ENCODE results near the gene SYT6. TPM values are rescaled to one million over a fixed set of nuclear protein-coding genes. Genes with fewer than 3 reads are reported as not detected.

The SYT6 gene
- polyA plus RNA-seq, 3 donors, result 0.01 TPM; not detected in 2

DNA sequence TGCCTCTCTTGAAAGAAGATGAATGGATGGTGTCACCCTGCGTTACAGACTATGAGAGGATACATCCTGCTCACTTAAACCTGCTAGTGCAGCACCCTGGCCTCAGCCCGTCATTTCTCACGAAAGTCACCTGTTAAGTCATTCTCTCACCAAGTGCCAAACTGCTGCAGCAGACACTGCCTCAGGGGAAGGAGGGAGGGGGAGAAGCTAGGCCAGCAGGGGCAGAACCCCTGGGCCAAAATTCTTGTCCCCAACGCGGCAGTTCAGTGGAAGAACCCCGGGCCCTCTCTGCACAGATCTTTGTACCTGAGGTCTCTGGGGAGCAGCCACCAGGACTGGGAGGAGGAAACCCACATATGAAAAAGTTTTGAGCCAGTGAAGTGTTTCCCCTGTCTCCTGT is 37.6 kb downstream of the SYT6 start:
- intact Hi-C loops (cut with micrococcal nuclease), result no loop called here
- peaks cover 0 to 5% (median 2%) of the 10 kb centered on the region in 3 donors for H3K27me3 Mint-ChIP-seq (ENCODE audit: low read depth in 3 of 3)
- 78% methylated on average over 3 of the region's 6 CpGs for WGBS (ENCODE audit: insufficient coverage)
- DNase-seq, result no peak
- H3K9me3 ChIP-seq (replicated peaks in 1 of 2; ENCODE audit: control insufficient read depth in 1 of 2, insufficient read depth in 1 of 2, low read length in 2 of 2), result no peaks in the 10 kb centered on the region
- H3K4me3 Mint-ChIP-seq, result no peak overlapping the region
- H3K27me3 ChIP-seq (ENCODE audit: control insufficient read depth in 2 of 2, insufficient read depth in 2 of 2, low read length in 2 of 2), result no peaks in the 10 kb centered on the region
- H3K4me2 ChIP-seq (replicated peaks; ENCODE audit: extremely low read depth, low read length, poor library complexity, severe bottlenecking), result no peak overlapping the region
- TF ChIP-seq, protein P1, sequence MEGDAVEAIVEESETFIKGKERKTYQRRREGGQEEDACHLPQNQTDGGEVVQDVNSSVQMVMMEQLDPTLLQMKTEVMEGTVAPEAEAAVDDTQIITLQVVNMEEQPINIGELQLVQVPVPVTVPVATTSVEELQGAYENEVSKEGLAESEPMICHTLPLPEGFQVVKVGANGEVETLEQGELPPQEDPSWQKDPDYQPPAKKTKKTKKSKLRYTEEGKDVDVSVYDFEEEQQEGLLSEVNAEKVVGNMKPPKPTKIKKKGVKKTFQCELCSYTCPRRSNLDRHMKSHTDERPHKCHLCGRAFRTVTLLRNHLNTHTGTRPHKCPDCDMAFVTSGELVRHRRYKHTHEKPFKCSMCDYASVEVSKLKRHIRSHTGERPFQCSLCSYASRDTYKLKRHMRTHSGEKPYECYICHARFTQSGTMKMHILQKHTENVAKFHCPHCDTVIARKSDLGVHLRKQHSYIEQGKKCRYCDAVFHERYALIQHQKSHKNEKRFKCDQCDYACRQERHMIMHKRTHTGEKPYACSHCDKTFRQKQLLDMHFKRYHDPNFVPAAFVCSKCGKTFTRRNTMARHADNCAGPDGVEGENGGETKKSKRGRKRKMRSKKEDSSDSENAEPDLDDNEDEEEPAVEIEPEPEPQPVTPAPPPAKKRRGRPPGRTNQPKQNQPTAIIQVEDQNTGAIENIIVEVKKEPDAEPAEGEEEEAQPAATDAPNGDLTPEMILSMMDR (IDR thresholded peaks at IDR 0.05), result no peak
- H3K4me1 ChIP-seq (ENCODE audit: control insufficient read depth in 1 of 2, insufficient read depth in 2 of 2, low read length in 2 of 2), result peaks cover 66 to 73% of the 10 kb centered on the region in 2 donors
- H3K36me3 Mint-ChIP-seq, result peaks cover 3 to 5% of the 10 kb centered on the region in 2 donors
- H2AFZ ChIP-seq (ENCODE audit: insufficient read depth, low read depth, low read length, poor library complexity, severe bottlenecking), result peak overlapping the region; percentile 19
- H3K27ac Mint-ChIP-seq, result peak overlapping the region in 2 of 7 donors; percentile 38 to 60
- H3K27ac ChIP-seq (ENCODE audit: low read depth in 1 of 2, low read length in 2 of 2), result peak overlapping the region in 1 of 2 donors; percentile 97
- H3K9ac ChIP-seq (ENCODE audit: insufficient read depth, low read length, poor library complexity, severe bottlenecking), result no peak overlapping the region
- H3K79me2 ChIP-seq (ENCODE audit: insufficient read depth, low read length), result no peaks in the 10 kb centered on the region
- no peaks in the 10 kb centered on the region for H4K20me1 ChIP-seq (ENCODE audit: insufficient read depth, low read length)
- peaks cover 0 to 4% (median 0%) of the 10 kb centered on the region in 7 donors for H3K9me3 Mint-ChIP-seq
- H3K4me1 Mint-ChIP-seq, result peaks cover 71% of the 10 kb centered on the region
- no peak overlapping the region for H3K4me3 ChIP-seq (replicated peaks in 1 of 3; ENCODE audit: low read depth in 2 of 3, low read length in 3 of 3)
- H3K36me3 ChIP-seq (replicated peaks in 1 of 2; ENCODE audit: control insufficient read depth in 1 of 2, insufficient read depth in 2 of 2, low read length in 2 of 2), result no peaks in the 10 kb centered on the region

DNA sequence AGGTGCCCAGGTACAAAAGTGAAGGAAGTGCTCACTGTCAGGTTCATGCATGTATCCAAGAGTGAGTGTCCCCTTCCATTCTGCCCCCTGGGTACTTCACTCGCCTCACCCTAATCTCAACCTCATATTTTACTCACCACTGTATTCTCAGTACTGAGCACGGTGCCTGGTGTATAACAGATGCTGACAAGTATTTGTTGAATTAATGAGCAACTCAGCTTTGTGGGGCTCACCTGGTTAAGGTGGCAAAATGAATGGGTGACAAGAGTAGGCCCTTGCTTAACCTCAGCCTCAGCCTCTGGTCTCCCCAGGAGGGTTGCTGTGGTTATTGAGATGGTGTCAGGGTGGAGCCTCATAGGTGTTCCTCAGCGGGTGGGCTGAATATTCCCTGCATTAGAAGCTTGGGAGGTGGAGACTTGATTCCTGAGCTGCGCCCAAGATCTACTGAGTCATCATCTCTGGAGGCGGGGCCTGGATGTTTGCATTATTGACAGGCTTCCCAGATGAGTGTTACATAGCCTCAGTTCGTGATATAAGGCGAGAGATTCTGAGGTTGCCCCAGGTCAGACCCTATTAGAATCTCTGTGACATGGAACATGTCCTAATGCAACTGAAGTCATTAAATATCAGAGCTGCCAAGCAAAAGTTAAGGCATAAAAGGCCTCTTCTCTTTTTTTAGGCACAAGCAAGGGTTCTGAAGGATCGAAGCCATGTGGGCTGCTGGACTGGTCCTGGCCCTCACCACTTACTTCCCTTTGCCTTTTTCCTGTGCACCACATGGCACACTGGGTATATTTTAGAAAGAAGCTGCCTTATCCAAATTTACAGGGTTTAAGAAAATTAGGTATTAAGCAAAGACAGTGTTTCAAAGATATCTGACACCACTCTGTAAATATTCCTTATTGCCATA is 39.2 kb downstream of the SYT6 start:
- no peaks in the 10 kb centered on the region for H4K20me1 ChIP-seq (ENCODE audit: insufficient read depth, low read length)
- H3K4me1 Mint-ChIP-seq, result peaks cover 84% of the 10 kb centered on the region
- WGBS (ENCODE audit: insufficient coverage), result 23% methylated on average over 3 of the region's 8 CpGs
- peak overlapping the region in 1 of 3 experiments; percentile 44 for H3K4me3 ChIP-seq (replicated peaks in 1 of 3; ENCODE audit: low read depth in 2 of 3, low read length in 3 of 3)
- peaks cover 0 to 8% (median 2%) of the 10 kb centered on the region in 3 donors for H3K27me3 Mint-ChIP-seq (ENCODE audit: low read depth in 3 of 3)
- peak overlapping the region; percentile 95 to 100 (median 98) for H3K27ac Mint-ChIP-seq
- peak overlapping the region; percentile 58 to 83 for H3K4me3 Mint-ChIP-seq
- TF ChIP-seq, protein P1 (IDR thresholded peaks at IDR 0.05), result no peak
- no peaks in the 10 kb centered on the region for H3K79me2 ChIP-seq (ENCODE audit: insufficient read depth, low read length)
- H3K36me3 Mint-ChIP-seq, result peaks cover 3 to 5% of the 10 kb centered on the region in 2 donors
- H3K4me1 ChIP-seq (ENCODE audit: control insufficient read depth in 1 of 2, insufficient read depth in 2 of 2, low read length in 2 of 2), result peaks cover 77 to 87% of the 10 kb centered on the region in 2 donors
- H3K9ac ChIP-seq (ENCODE audit: insufficient read depth, low read length, poor library complexity, severe bottlenecking), result peak overlapping the region; percentile 74
- H3K4me2 ChIP-seq (replicated peaks; ENCODE audit: extremely low read depth, low read length, poor library complexity, severe bottlenecking), result peak overlapping the region; percentile 66
- H2AFZ ChIP-seq (ENCODE audit: insufficient read depth, low read depth, low read length, poor library complexity, severe bottlenecking), result peak overlapping the region; percentile 56
- peak overlapping the region; percentile 91 to 97 for H3K27ac ChIP-seq (ENCODE audit: low read depth in 1 of 2, low read length in 2 of 2)
- intact Hi-C loops (cut with micrococcal nuclease), result no loop called here
- peaks cover 0 to 4% (median 0%) of the 10 kb centered on the region in 7 donors for H3K9me3 Mint-ChIP-seq
- peak; percentile 43 to 80 (median 75) for DNase-seq
- H3K27me3 ChIP-seq (ENCODE audit: control insufficient read depth in 2 of 2, insufficient read depth in 2 of 2, low read length in 2 of 2), result no peaks in the 10 kb centered on the region
- H3K9me3 ChIP-seq (replicated peaks in 1 of 2; ENCODE audit: control insufficient read depth in 1 of 2, insufficient read depth in 1 of 2, low read length in 2 of 2), result no peaks in the 10 kb centered on the region
- H3K36me3 ChIP-seq (replicated peaks in 1 of 2; ENCODE audit: control insufficient read depth in 1 of 2, insufficient read depth in 2 of 2, low read length in 2 of 2), result no peaks in the 10 kb centered on the region

Measured in CD14-positive monocyte (primary cell).